Esophagus muscularis mucosa (tissue), 4 donors: ENCODE results near the gene BAG3. TPM values are rescaled to one million over a fixed set of nuclear protein-coding genes. Genes with fewer than 3 reads are reported as not detected.

Experiments used
- DNase-seq: peaks from one replicate; pipeline ENCODE4 v3.0.0-alpha.2; 2017; ENCODE audit errors: extremely low spot score
- H3K27ac ChIP-seq, 4 donors: fragments of 200-600 bp; sonication (generic); replicated peaks in 1 of 4; 1 replicate in 3 of 4; 2 replicates in 1 of 4; pipeline ENCODE4 v1.5.1; 2016 to 2019; ENCODE audit warnings: mild to moderate bottlenecking in 1 of 4
- H3K27me3 ChIP-seq, 4 donors: fragments of 200-600 bp; sonication (generic); one replicate each; pipeline versions ENCODE4 v1.5.1 to v1.6.0; 2016 to 2019
- H3K36me3 ChIP-seq, 4 donors: fragments of 200-600 bp; sonication (generic); one replicate each; pipeline ENCODE4 v1.5.1; 2016 to 2019
- H3K4me1 ChIP-seq, 4 donors: fragments of 200-600 bp; sonication (generic); one replicate each; pipeline ENCODE4 v1.5.1; 2016 to 2019
- H3K4me3 ChIP-seq, 4 donors: fragments of 200-600 bp; sonication (generic); 1 replicate in 2 of 4; 2 replicates in 2 of 4; pipeline ENCODE4 v1.5.1; 2016 to 2019; ENCODE audit warnings: mild to moderate bottlenecking in 4 of 4, moderate library complexity in 1 of 4
- H3K9me3 ChIP-seq, 4 donors: fragments of 200-600 bp; sonication (generic); 1 replicate in 3 of 4; 2 replicates in 1 of 4; pipeline ENCODE4 v1.5.1; 2016 to 2019
- EP300 ChIP-seq: sonication (generic); formaldehyde crosslinking; IDR thresholded peaks from one replicate; pipeline ENCODE4 v1.6.1; 2017; ENCODE audit warnings: antibody characterized with exemption
- POLR2A ChIP-seq: fragments of 450-650 bp; IDR thresholded peaks from one replicate; pipeline ENCODE4 v1.6.1; 2017; ENCODE audit warnings: antibody characterized with exemption, moderate library complexity, mild to moderate bottlenecking, low read depth
- POLR2AphosphoS5 ChIP-seq, 2 donors: sonication (generic); formaldehyde crosslinking; IDR thresholded peaks; one replicate each; pipeline ENCODE4 v1.6.1; 2017; ENCODE audit warnings: antibody characterized with exemption in 2 of 2
- WGBS: methylation state at CpG from one replicate; pipeline ENCODE4 v1.1.5; 2018; 5-methylcytosine and 5-hydroxymethylcytosine counted together
- intact Hi-C: fragments of 100-400 bp; cut with DNase I; formaldehyde crosslinking; loops from one replicate; pipeline ENCODE4 v1.15.1; 2023
- total RNA-seq, 4 donors: library from RNA; depleted of rRNA; stranded (reverse); fragments of >200 nt; gene quantifications; one replicate each; pipeline versions ENCODE4 v1.1.0 to v1.2.1, GENCODE V29; 2016
- TF ChIP-seq, protein P1 (sequence below), 3 experiments: fragments of 200-600 bp in 2 of 3; fragments of 450-650 bp in 1 of 3; sonication (generic) in 2 of 3; IDR thresholded peaks; one replicate each; pipeline ENCODE4 v1.5.1; 2017 to 2019; ENCODE audit warnings: antibody characterized with exemption in 3 of 3, mild to moderate bottlenecking in 2 of 3, moderate library complexity in 1 of 3

The BAG3 gene
- total RNA-seq, 4 donors from 2014 or later: 44.0 to 81.7 (median 73.9) TPM

DNA sequence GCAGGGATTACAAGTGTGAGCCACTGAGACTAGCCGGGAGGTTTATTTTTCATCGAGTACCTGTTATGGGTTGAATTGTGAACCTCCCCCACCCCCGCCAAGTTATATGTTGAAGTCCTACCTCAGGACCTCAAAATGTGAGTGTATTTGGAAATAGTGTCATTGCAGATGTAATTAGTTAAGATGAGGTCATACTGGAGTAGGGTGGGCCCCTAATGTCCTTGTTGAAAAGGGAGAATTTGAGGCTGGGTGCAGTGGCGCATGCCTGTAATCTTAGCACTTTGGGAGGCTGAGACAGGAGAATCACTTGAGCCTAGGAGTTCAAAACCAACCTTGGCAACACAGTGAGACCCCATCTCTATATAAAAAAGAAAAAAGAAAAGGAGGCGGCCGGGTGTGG, 10.8 kb upstream of the BAG3 start:
- peaks cover 0 to 11% (median 4%) of the 10 kb centered on the region in 4 donors for H3K9me3 ChIP-seq
- no peaks in the 10 kb centered on the region for H3K36me3 ChIP-seq
- no peak overlapping the region for H3K4me3 ChIP-seq
- 95% methylated on average over 6 of the region's 6 CpGs for whole genome bisulfite sequencing
- TF ChIP-seq POLR2A (no peak), POLR2AphosphoS5 (IDR thresholded peaks at IDR 0.05) (no peak), EP300 (no peak)
- TF ChIP-seq, protein P1, sequence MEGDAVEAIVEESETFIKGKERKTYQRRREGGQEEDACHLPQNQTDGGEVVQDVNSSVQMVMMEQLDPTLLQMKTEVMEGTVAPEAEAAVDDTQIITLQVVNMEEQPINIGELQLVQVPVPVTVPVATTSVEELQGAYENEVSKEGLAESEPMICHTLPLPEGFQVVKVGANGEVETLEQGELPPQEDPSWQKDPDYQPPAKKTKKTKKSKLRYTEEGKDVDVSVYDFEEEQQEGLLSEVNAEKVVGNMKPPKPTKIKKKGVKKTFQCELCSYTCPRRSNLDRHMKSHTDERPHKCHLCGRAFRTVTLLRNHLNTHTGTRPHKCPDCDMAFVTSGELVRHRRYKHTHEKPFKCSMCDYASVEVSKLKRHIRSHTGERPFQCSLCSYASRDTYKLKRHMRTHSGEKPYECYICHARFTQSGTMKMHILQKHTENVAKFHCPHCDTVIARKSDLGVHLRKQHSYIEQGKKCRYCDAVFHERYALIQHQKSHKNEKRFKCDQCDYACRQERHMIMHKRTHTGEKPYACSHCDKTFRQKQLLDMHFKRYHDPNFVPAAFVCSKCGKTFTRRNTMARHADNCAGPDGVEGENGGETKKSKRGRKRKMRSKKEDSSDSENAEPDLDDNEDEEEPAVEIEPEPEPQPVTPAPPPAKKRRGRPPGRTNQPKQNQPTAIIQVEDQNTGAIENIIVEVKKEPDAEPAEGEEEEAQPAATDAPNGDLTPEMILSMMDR (IDR thresholded peaks at IDR 0.05): no peak
- no peaks in the 10 kb centered on the region for H3K4me1 ChIP-seq
- no peak overlapping the region for H3K27ac ChIP-seq
- no peak for DNase-seq
- intact Hi-C loops: no loop called here
- no peaks in the 10 kb centered on the region for H3K27me3 ChIP-seq

DNA sequence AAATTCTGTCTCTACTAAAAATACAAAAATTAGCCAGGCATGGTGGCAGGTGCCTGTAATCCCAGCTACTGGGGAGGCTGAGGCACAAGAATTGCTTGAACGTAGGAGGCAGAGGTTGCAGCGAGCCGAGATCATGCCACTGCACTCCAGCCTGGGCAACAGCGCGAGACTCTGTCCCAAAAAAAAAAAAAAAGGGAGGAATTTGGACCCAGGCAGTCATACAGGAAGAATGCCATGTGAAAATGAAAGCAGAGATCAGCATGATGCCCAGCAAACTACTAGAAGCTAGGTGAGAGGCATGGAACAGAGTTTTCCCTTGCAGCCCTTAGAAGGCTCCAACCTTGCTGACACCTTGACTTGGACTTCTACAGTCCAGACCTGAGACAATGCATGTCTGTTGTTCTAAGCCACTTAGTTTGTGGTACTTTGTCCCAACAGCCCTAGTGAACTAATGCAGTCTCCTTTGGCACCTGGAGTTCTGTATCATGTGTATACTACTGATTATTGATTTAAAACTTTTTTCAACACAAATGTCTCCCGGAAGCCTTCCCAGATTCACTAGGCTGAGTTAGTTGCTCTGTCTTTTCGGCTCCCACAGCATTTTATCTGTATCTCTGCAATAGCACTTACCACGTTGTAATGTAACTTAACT, 10.2 kb upstream of the BAG3 start:
- no peaks in the 10 kb centered on the region for H3K4me1 ChIP-seq
- DNase-seq: no peak
- no peaks in the 10 kb centered on the region for H3K36me3 ChIP-seq
- no peak overlapping the region for H3K27ac ChIP-seq
- H3K27me3 ChIP-seq: no peaks in the 10 kb centered on the region
- intact Hi-C loops: no loop called here
- TF ChIP-seq POLR2AphosphoS5 (IDR thresholded peaks at IDR 0.05) (no peak), EP300 (no peak), POLR2A (no peak)
- TF ChIP-seq, protein P1 (IDR thresholded peaks at IDR 0.05): no peak
- 84% methylated on average over 8 of the region's 8 CpGs for WGBS
- no peak overlapping the region for H3K4me3 ChIP-seq
- peaks cover 0 to 14% (median 4%) of the 10 kb centered on the region in 4 donors for H3K9me3 ChIP-seq

DNA sequence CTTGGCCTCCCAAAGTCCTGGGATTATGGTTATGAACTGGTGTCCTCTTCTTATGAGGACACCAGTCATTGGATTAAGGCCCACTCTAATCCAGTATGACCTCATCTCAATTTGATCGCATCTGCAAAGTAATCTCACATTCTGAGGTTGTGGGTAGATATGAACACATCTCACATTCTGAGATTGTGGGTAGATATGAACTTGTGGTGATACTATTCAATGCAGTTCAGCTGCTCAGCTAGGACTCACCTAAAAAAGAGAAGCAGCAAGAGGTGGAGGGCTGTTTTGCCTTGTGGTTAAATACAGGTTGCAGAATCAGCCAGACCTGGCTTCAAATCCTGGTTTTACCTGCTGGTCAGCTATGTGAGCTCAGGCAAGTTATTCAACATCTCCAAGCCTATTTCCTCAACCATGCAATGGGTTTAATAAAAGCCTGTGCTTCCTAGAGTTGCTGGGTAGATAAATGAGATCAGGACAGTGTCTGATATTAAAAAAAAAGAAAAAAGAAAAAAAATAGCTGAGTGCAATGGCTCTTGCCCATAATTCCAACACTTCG, 8.5 kb upstream of the BAG3 start:
- TF ChIP-seq EP300: no peak
- 92% methylated on average over 2 of the region's 2 CpGs for WGBS
- intact Hi-C loops: no loop called here
- Histone ChIP-seq H3K27ac (no peak overlapping the region), H3K36me3 (no peaks in the 10 kb centered on the region), H3K4me1 (no peaks in the 10 kb centered on the region), H3K27me3 (no peaks in the 10 kb centered on the region), H3K9me3 (peaks cover 0 to 15% (median 4%) of the 10 kb centered on the region in 4 donors), H3K4me3 (no peak overlapping the region)
- no peak for DNase-seq

DNA sequence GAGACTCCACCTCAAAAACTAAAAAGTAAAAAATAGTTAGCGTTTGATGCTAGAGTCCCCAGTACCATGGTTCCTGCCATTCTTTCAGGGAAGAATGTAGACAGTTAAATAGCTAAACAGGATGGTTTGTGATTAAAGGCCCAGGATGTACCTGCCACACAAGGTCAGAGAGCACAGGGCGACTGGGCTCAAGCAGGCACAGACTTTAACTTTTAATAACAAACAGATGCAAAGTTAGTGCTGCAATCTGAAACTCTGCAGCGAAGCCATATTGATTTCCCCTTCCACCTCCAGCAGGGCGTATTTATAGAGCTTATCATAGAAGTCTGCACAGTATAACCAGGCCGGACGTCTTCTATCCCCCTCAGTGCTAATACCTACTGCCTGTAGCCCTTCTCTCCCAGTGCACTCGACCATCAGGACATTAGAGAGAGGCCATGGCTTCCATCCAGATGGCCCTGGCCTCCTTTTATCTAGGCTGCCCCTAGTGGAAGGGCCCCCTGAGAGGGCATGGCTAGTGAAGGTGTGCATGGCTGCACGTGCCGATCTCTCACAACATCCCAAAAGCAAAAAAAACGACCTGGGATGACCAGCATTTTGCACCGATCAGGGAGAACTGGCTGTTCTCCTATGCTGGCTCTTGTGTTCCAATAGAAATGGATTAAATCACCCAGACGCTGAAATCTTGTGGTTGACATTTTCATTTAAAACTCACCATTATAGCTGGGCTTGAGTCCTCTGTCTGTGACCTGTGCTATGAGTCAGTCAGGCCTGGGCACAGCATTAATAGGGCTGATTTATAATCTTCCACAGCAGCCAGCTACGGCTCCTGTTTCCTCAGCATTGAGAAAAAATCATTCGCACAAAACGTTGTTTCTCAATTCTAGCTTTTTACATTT, 7.6 kb upstream of the BAG3 start:
- H3K9me3 ChIP-seq: peaks cover 0 to 15% (median 4%) of the 10 kb centered on the region in 4 donors
- intact Hi-C loops: no loop called here
- no peak overlapping the region for H3K4me3 ChIP-seq
- TF ChIP-seq POLR2A (no peak), EP300 (no peak), POLR2AphosphoS5 (IDR thresholded peaks at IDR 0.05) (no peak)
- TF ChIP-seq, protein P1 (IDR thresholded peaks at IDR 0.05): no peak
- H3K27ac ChIP-seq: no peak overlapping the region
- no peaks in the 10 kb centered on the region for H3K27me3 ChIP-seq
- no peak for DNase-seq
- H3K36me3 ChIP-seq: no peaks in the 10 kb centered on the region
- WGBS: 82% methylated on average over 15 of the region's 15 CpGs
- no peaks in the 10 kb centered on the region for H3K4me1 ChIP-seq

DNA sequence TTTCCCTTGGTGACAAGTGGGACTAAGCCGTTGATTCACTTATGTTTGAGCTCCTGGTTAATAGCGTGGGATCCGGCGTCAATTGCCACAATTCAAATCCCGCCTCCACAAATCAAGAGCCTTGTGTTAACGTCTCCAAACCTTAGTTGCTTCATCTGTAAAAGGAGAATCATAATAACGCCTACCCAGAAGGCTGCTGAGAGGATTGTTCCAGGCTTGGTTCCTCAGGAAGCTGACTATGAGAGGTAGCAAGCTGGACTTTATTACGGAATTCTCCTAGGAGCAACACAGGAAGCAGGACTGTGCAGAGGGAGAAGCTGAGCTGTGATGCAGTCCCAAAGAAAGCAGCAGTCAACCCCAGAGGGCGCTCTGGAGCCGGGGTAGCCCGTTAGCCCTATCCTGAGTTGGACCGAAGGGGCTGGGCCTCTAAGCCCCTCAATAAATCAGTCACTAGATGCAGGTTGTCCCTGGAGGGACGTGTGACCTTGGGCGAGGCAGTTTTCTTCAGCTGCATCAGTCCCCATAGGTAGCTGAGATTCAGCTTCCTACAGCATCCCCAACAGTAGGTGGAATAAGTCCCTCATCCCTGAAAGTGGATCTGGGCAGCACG, 6.9 kb upstream of the BAG3 start:
- intact Hi-C loops: no loop called here
- H3K4me1 ChIP-seq: no peaks in the 10 kb centered on the region
- no peak overlapping the region for H3K4me3 ChIP-seq
- no peak overlapping the region for H3K27ac ChIP-seq
- 62% methylated on average over 15 of the region's 15 CpGs for WGBS
- no peak for DNase-seq
- TF ChIP-seq EP300: no peak
- TF ChIP-seq, protein P1 (IDR thresholded peaks at IDR 0.05): no peak
- no peak for TF ChIP-seq POLR2A
- no peak for TF ChIP-seq POLR2AphosphoS5 (IDR thresholded peaks at IDR 0.05)
- H3K36me3 ChIP-seq: no peaks in the 10 kb centered on the region
- H3K9me3 ChIP-seq: peaks cover 0 to 15% (median 4%) of the 10 kb centered on the region in 4 donors
- H3K27me3 ChIP-seq: no peaks in the 10 kb centered on the region
